Measurements from ENCODE around the gene PPIF. TPM values are rescaled to one million over a fixed set of nuclear protein-coding genes. Genes with fewer than 3 reads are reported as not detected.

PPIF gene
- total RNA-seq, 1 donor from 2014 or later = 151 TPM

DNA sequence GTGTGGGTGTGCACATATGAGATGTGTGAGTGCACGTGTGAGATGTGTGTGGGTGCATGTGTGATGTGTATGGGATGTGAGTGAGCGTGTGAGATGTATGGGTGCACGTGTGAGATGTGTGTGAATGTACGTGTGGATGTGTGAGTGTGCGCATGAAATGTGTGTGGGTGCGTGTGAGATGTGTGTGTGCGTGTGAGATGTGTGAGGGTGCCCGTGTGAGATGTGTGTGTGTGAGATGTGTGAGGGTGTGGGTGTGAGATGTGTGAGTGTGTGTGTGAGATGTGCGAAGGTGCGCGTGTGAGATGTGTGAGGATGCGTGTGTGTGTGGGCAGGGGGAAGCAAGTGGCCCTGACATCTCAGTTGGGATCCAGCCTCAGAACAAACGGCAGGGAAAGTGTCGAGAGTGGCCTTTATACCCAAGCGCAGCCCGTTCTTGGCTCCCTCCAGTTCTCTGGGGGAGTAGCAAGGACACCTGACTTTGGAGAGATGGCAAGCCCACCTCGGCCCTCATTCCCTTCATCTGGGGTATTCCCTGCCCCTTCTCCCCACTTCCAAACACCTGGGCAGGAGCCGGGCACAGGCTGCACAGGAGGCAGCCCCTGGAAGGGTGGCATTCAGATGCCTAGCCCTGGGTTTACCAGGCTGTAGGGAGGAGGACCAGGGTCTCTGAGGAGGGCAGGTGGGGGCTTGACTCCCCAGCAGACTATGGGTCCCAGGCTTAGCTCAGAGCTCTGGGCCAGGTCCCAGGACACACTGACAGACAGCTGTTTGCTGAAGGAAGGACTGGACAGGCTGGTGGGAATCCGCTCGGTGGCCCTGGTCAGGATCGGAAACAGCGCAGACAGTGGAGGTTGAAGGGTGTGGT, 31.6 kb downstream of the PPIF start:
- no peak for DNase-seq (ENCODE audit: missing footprints)
- ATAC-seq = no peak
- intact Hi-C loops (cut with DNase I) = loop anchor here (10.0 kb wide), 1 partner anchor 226 kb away; no protein-coding TSS in a partner anchor

DNA sequence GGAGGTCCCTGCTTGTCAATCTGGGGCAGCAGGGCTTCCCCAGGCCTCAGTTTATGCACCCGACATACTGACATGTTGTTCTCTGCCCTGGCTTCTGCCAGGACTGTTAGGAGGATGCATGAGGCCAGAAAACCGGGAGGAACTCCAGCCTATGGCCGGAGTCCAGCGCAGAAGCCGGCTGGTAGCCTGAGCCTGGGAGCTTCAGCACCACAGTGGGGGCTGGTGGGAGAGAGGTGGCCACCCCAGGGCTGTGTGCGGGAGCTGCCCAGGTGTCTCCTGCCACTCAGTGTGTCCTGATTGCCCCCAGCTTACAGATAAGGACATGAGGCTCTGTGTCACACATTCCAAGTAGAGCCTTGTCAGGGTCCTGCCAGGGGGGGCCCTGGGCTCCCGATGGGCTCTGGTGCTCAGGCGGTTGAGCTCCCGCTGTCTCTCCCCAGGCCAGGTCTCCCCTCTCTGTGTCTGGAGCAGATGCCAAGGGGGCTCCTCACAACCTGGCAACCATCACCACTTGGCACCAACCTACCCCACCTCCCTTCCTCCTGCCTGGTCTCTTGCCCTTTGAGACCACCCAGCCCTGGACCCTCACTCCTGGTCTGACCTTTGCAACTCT, 32.3 kb downstream of the PPIF start:
- intact Hi-C loops (cut with DNase I) = loop anchor here (5.0 to 10.0 kb wide), 2 partner anchors 68 to 225 kb away; partner anchors contain the start of gene ZCCHC24
- DNase-seq (ENCODE audit: missing footprints) (no peak), ATAC-seq (peak; percentile 45)

DNA sequence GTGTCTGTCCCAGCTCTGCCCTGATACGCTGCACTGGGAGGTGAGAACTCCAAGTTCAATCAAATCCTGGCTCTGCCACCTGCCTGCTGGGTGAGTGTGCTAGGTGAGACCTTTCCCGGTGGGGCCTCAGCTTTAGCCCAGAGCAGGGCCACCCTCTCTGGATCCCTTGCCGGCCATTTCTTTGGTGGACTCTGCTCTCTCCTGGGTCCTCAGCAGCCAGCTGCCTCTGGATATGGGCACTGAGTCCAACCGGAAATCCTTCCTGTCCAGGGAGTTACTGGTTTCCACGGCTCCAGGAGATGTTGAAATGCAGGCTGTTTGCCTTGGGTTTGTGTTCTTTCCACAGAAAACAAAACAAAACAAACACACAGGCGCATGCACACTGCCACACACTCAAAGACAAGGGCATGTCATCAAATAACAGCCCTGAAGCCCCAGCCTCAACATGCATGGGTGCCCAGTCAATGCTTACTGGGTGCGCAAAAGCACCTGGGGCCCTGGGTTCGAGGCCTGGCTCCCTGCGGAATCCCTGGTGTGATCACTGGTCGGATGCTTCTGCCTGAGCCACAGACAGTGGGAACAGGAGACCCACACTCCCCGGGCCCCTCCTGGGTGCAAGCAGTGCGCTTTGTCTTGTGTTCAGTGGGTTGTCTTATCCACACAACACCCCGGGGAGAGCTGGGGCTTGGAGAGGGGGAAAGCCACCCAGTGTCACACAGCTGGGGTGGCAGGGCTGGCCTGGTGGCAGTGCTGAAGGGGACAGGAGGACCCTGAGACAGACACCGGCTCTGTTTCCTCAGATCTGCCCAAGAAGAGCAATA, 33.1 kb downstream of the PPIF start:
- intact Hi-C loops (cut with DNase I) = loop anchor here (5.0 kb wide), 1 partner anchor 67 kb away; the partner anchor contains the start of gene ZCCHC24
- peak; percentile 61 for ATAC-seq
- peak; percentile 69 for DNase-seq (ENCODE audit: missing footprints)

DNA sequence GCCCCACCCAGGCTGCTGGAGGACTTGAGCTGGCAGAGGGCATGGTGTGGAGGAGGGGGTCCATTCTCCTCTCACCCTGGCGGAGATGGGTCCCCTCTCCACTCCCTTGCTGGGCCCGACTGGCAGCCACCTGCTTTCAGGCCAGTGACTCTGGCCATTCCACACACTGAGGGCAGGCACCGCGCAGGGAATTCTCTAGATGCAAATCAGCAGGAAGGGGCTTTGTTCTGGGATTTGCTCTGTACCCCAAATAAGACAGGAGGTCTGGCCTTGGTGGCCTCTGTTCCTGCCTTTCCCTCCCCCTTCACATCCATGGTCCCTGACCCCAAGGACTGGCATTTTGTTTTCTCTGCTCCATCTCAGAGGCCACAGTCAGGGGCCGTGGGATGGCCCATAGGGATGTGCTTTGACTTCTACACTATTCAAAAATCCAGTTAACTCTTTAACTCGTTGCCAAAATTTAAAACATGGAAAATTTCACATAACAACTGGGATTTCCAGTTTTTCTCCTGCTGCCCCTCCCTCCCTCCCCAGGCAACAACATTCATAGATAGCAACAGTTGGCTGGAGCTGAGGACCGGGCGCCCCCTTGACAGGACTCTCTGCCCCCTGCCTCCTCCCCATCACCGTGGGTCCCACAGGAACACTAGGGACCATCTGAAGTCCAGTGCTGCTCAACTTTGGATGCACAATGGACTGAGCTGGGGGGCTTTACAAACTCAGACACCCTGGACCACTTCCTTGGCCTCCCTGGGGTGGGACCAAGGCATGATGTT, 33.9 kb downstream of the PPIF start:
- no peak for DNase-seq (ENCODE audit: missing footprints)
- ATAC-seq = no peak
- intact Hi-C loops (cut with DNase I) = loop anchor here (5.0 kb wide), 1 partner anchor 66 kb away; the partner anchor contains the start of gene ZCCHC24

DNA sequence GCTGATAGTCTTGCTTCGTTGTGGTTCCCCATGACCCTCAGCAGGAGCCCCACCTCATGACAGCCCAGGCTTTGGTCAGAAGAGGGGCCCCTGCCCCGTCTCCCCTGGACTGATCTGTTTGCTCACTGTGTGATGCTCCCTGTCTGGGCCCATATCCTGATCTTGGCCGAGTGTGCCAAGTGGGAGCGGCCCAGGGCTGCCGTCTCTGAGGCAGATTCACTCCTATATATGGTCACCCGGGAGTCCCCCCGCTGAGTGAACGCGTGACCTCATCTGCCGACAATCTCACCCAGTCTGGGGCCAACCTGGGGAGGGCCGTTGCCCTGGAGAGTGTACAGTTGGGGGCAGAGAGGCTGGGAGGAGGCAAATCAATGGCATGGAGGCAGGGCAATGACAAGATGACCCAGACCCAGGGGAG, 34.5 kb downstream of the PPIF start:
- intact Hi-C loops (cut with DNase I) = loop anchor here (5.0 kb wide), 1 partner anchor 65 kb away; the partner anchor contains the start of gene ZCCHC24
- ATAC-seq (peak; percentile 49), DNase-seq (ENCODE audit: missing footprints) (peak; percentile 70)

DNA sequence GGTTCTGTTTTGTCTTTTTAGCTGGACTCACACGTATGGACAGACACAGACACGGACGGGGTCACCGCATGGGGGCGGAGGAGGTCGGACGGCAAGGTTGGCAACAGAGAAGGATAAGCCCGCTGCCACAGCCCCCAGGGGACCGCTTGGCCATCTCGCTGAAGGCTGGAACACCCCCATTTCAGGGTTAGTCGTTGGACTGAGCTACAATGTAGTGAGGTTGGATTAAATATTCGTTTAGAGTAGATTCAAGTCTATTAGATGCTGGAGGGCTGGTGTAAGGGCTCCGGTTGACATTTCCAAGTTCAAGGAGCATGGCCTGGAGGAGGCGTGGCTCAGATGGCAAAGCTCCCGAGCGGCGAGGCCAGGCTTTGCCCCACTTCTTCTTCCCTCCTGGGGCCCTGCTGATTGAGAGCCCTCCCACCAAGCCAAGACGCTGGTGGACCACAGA, 35.2 kb downstream of the PPIF start:
- intact Hi-C loops (cut with DNase I) = loop anchor here (5.0 kb wide), 1 partner anchor 65 kb away; the partner anchor contains the start of gene ZCCHC24
- DNase-seq (ENCODE audit: missing footprints) (no peak), ATAC-seq (no peak)

DNA sequence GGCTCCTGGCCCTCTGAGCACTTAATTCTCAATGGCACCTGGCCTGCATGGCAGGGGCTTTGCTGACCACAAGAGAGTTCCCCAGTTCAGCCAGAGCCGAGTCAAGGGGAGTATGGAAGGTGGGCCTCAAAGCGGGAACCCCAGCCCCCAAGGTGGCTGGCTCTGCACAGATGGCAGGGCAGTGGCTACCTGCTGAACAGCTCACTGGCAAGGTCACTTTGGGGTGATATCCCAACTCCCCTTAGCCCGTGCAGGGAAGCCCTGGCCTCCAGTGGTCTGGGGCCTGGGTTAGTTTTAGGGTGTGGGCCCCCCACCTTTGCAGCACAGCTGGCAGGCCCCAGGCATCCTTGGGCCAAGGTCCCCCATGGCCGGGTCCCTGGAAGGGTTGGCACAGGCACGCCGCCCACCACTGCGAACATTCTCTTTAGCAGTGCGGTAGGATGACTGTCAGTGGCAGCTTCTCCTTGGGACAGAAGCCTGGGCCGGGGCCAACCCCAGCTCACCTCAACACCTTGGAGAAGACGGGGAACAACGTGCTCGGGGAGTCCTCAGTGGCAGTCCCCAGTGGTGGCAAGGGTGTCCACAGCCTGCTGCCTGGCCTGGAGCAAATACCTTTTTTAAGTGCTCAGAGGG, 36.8 kb downstream of the PPIF start:
- ATAC-seq (no peak), DNase-seq (ENCODE audit: missing footprints) (peak; percentile 56)
- intact Hi-C loops (cut with DNase I) = loop anchor here (5.0 kb wide), 1 partner anchor 63 kb away; the partner anchor contains the start of gene ZCCHC24

DNA sequence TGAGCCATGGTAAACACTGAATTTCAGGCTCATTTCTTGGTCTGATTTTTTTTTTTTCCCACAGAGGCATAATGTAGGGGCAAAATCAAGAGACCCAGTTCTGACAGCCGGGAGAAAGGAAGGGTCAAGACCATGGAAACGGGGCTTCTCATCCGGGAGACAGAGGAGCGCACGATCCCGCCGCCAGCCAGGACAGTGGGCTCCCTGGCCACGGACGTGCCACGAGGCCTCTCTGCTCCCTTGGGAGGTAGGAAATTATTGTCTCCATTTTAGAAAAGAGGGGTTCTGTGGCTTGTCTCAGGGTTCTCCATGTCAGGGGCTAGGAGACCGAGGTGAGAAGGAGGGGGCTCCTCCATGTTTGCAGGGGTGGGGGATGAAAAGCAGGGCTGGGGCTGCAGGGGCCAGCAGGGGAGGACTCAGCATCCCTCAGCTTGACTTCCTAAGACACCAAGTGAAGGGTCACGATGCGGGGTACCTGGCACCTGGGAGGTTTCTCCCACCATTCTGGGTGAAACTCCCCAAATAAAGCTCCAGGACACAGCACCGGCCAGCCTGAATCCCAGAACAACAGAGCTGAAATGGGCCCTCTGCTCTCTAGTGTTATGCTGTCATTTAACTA, 37.6 kb downstream of the PPIF start:
- ATAC-seq (no peak), DNase-seq (ENCODE audit: missing footprints) (no peak)
- intact Hi-C loops (cut with DNase I) = loop anchor here (5.0 kb wide), 1 partner anchor 62 kb away; the partner anchor contains the start of gene ZCCHC24

DNA sequence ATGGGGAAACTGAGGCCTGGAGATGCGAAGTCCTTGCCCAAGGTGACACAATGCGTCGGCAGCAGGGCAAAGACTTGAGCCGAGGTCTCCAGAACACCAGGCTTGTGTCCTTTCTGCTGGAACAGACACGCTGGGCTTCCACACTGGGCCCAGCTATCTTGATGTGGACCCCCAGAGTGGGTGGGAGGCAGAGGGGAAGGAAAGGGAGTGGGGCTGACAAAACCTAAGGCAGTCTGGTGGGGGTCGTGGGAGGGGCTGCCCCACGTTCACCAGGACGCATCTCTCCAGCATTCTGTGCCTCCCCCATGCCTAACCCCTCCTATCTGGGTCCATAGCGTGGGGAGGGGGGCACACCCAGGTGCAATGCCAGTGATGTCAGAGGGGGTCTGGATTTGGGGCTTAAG, 38.1 kb downstream of the PPIF start:
- no peak for DNase-seq (ENCODE audit: missing footprints)
- intact Hi-C loops (cut with DNase I) = no loop called here
- ATAC-seq = no peak

DNA sequence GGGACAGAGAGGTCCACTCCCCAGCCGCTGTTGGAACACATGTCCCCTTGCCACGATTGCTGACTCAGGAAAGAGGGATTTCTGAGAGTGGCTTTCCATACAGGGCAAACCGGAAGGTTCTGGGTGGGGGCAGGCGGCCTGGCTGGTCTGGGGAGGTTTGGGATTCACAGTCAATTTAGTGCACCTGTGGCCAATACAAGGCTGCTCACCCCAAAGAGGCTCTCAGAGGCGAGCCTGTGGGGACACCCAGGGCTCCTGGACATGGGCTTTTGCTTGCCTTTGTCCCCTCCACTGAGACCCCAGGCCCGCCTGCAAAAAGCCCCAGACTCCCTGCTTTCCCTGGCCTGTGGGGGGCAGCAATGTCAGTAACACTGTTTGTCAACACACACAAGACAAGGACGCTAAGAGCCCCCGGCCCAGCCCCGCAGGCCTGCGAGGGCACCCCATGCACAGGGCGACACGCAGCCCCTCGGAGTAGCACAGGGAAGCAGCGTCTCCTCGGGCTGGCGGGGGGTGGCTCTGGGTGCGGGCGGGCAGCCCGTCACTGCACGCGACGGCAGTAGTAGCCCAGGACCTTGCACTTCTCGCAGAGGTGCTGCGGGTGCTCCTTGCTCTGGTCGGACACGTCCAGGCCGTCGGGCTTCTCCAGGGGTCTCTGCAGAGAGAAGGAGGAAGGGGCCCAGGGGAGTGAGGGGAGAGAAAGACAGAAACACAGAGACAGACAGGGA, 38.7 kb downstream of the PPIF start:
- DNase-seq (ENCODE audit: missing footprints) = peak; percentile 72
- intact Hi-C loops (cut with DNase I) = no loop called here
- no peak for ATAC-seq

DNA sequence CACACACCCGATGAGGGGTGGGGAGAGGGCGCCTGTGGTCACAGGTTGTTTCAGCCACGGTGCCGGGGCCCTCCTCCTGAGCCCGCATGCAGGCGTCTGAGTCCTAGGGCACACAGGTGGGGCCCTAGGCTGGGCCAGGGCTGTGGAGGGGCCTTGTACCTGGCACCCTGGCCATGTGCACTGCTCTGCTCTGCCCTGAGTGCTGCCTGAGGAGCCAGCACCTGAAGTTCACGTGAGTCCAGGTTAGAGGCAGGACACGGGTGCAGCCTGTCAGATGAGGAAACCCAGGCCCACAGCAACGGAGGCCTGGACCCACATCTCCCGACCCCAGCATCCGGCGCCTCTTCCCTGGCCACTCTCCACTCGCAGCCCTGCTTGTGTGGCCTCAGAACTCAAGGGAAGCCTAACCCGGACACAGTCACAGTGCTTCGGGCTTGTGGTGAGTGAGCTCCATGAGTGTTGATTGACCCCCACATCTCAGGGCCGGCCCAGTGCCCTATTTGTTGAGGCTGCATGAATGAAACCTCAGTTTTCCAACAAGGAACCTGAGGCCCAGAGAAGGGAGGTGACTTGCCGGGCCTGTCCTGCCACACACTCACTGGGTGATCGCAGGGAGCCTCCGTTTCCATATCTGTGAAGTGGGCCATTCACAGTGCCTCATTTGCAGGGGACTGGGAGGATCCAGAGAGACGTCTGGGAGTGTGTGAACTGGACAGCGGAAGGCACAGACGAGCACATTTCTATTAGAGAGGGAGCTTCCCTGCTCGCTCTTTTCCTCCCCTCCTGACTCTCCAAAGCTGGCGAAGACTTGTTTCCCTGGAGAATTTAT, 39.6 kb downstream of the PPIF start:
- intact Hi-C loops (cut with DNase I) = no loop called here
- DNase-seq (ENCODE audit: missing footprints) (peak; percentile 58), ATAC-seq (no peak)

DNA sequence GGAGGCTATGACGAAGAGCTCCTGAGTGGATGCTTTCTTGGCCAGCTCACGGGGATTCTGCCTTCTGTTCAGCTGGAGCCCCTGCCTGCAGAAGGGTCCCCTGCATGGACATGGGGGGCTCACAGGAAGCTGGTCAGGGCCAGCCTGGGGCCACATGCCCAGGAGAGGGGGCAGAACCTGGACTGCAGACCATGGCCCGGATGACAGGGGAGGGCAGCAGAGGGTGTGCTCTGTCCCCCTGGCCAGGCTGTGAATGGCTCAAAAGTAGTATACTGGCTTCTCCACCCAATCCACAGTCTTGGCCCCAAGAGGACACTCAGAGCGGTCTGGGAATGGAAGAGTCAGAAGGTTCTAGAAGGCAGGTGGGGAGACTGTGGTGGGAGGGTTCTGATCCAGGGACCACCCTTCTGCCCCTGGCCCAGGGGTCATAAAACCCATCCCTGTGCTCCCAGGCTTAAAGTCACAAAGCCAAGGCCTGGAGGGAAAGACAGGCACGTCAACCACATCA, 40.3 kb downstream of the PPIF start:
- ATAC-seq = no peak
- DNase-seq (ENCODE audit: missing footprints) = no peak
- intact Hi-C loops (cut with DNase I) = no loop called here

DNA sequence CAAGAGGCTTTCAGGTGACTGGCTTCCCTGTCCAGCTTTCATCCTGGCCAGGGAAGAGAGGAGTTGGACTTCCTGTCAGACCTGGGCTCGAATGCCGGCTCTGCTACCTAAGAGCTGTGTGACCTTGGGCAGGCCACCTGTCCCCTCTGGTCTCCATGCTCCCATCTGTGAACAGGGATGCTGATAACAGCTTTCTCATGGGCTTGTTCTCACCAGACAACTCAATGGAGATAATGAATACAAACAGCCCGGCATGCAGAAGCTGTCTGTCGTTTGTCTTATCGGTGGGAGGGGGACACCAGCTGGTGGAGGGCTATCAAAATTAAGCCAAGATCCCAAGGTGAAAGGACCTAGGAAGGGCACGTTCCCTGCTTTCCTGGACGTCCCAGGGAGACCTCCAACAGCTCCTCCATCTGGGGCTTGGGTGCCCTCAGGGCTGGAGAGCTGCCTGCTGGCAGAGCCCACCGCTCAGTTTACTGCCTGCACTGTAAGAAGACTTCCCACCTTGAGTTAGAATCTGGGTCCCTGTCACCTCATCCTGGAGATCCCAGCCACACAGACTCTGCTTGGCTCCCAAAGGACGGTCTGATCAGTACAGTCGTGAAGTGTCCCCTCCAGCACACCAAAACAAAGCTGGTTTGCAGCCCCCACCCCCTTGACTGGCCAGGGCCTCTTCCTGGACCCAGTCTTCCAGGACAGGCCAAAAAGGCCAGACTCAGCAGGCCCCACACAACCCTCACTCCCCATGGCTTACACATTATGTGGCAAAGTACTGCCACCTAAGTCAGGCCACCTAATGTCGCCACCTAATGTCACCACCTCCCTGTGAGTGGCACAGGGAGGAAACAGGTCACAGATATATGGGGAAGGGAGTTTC, 40.9 kb downstream of the PPIF start:
- ATAC-seq = no peak
- intact Hi-C loops (cut with DNase I) = no loop called here
- no peak for DNase-seq (ENCODE audit: missing footprints)

DNA sequence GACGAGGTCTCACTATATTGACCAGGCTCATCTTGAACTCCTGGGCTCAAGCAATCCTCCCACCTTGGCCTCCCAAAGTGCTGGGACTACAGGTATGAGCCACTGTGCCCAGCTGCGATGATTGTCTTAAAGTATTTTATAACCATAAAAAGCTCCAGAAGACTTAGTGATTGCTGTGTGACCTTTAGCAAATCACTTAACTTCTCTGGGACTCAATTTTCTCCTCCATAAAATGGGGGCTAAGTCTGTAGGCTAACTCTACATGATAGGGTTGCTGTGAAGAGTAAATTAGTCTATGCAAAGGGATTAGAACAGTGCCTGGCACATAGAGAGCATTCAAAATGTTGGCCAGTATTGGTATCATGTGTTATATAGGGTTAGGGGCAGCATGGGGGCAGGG, 42.8 kb downstream of the PPIF start:
- DNase-seq (ENCODE audit: missing footprints) (no peak), ATAC-seq (no peak)
- intact Hi-C loops (cut with DNase I) = no loop called here

Measured in Right ventricle myocardium inferior (tissue), 1 donor.